ENCODE data around the gene ANTKMT.
A peak's percentile ranks its signal among the peaks of the same experiment; 100 is the strongest.
"Not testable (repeated sequence)": the region's sequence is repeated elsewhere in the genome, so short reads cannot be mapped to it uniquely, and the experiment has no call there.

Gene ANTKMT

GRCh38 chr16:743794-744500 is 23.0 kb downstream of the ANTKMT start:
- no peak for DNase-seq (ENCODE audit: low read depth)

DNA sequence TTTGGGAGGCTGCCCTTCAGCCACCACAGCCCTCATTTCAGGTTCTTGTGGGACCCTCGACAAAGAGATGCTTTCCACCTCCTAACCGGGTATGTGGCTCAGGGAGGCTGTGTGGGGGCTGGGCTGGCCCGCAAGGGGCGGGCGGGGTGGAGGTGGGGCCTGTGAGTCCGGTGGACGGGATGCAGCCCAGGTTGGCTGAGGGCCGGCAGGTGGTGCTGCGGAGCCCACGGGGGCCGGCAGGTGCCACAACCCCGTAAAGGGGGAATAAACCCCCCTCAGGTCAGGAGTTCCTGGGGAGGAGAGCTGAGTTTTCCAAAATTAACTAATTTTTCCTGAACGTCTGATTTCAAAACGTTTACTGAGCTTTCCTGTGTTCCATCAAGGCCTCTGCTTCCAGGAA is 24.8 kb downstream of the ANTKMT start:
- no peak for DNase-seq (ENCODE audit: low read depth)

DNA sequence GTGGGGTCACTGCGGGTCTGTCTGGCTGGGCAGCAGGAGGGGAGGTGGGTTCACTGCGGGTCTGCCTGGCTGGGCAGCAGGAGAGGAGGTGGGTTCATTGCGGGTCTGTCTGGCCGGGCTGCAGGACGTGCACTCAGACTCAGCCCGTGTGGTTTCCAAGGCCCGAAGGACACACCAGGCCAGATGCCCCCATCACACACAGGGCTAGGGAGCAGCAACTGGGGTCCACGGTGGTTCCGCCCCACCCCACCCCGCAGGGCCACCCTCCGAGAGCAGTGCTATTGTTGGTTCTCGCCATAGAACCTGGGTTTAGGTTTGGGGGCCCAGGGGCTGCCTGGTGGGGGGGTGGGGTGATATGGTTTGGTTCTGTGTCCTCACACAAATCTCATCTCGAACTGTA is 25.7 kb downstream of the ANTKMT start:
- no peak for DNase-seq (ENCODE audit: low read depth)

GRCh38 chr16:747978-748746 is 27.2 kb downstream of the ANTKMT start:
- DNase-seq (ENCODE audit: low read depth): no peak

DNA sequence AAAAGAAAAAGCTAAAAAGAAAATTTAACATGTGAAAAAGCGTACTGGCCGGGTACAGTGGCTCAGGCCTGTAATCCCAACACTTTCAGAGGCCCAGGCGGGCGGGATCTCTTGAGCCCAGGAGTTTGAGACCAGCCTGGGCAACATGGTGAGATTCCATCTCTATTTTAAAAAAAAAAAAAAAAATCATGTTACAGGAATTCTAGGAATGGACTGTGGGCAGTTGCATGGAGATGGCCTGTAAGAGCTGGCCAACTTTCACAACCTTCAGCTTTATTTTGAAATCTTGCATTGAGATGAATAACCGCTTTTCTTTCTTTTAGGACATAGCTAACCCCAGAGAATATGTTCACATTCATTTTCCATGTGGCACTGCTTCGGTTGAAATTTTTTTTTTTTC is 28.1 kb downstream of the ANTKMT start:
- peak; percentile 38 for DNase-seq (ENCODE audit: low read depth)

DNA sequence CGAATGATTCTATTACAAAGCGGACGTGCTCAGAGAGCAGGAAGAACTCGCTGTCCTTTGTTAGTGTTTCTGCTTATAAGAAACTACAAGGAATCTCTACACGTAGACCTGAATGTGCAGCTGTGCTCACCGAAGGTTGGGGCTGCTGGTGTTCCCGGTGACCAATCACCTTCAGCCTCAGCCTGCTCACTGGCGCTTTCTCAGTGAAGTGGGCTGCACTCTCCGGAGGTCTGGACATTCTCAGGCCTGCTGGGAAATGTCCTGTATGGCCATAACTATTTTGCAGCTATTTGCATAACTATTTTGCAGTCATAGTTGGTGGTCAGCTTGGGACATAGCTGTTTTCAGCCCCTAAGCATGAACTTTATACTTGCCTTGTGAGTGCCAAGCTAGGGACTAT is 29.5 kb downstream of the ANTKMT start:
- no peak for DNase-seq (ENCODE audit: low read depth)

- DNase-seq (ENCODE audit: low read depth): no peak
Observed at GRCh38 chr16:751152-752006, 30.4 kb downstream of the ANTKMT start.

DNA sequence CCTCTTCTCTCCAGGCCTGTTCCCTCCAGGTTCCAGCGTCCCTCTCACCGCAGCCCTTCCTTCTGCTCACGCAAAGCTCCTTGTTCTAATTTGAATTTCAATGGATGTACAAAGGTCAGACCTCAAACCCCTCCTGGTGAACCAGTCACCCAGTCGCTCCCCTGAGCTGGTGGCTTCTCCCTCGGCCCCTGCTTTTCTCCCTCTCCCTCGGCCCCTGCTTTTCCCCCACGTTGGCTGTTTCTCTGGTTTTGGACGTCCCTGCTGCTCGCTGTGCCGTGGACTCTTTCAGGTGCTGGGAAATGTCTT is 31.0 kb downstream of the ANTKMT start:
- DNase-seq (ENCODE audit: low read depth): no peak

GRCh38 chr16:754121-754607 is 33.2 kb downstream of the ANTKMT start:
- DNase-seq (ENCODE audit: low read depth): not testable (repeated sequence)

GRCh38 chr16:754656-755055 is 33.7 kb downstream of the ANTKMT start:
- DNase-seq (ENCODE audit: low read depth): no peak

DNA sequence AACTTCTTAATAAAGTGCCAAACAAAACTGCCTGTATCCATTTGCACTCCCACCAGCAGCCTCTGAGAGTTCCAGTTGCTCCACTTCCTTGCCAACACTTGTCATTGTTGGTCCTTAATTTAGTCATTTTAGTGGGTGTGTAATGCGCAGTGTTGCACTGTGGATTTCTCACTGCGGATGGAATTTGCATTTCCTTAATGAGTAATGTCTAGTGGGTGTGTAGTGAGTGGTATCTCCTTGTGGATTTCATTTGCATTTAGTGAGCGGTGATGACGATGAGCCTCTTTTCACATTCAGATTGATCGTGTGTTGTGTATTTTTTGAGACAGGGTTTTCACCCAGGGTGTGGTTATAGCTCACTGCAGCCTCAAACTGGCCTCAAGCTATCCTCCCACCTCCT is 35.5 kb downstream of the ANTKMT start:
- no peak for DNase-seq (ENCODE audit: low read depth)

DNA sequence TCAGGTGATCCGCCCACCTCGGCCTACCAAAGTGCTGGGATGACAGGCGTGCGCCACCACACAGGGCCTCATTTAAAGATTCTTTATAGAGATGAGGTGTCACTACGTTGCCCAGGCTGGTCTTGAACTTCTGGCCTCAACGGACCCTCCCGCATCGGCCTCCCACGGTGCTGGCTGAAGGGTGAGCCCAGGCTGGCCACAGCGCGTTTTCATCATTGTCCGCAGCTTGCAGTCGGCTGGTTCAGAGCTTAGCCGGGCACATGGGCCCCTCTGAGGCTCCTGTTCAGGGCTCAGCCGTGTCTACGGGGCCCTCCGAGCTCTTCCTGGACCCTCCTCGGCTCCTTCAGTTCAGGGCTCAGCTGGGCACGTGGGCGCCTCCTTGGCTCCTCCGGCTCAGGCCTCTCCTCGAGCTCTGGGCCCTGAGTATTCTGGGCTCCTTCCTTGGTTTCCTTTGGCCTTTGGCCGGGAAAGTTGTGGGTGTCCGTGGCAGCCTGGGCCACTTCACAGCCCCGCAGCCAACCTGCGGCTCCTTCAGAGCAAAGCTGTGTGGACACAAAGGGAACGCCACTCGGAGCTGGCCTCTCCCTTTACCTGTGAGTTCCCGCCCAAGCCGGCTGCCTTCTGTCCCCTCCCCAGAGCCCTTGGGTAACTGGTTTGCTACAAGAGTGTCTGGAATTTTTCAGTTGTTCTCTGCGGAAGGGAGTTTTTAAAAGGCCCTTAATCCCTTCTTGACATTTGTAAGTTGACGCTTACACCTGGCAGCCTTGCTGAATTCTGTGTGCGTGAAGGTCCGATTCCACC is 38.4 kb downstream of the ANTKMT start:
- DNase-seq (ENCODE audit: low read depth): no peak

DNA sequence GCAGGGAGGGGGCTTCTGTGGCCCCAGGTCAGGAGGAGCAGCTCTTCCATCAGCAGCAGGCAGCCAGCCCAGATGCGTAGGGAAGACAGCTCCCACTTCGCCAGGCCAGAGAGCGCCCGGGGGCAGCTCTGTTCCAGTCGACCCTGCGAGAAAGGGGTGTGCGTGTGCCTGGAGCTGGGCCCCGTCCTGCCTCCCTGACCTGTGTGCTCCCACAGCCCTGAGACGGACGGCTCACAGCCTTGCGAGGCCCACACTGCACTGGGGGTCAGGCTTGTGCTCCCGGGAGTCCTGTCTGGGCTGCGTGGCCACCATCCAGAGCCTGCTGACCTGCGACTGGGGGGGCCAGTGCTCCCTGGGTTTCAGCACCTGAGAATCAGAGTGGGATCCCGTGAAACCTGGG is 39.1 kb downstream of the ANTKMT start:
- no peak for DNase-seq (ENCODE audit: low read depth)

DNA sequence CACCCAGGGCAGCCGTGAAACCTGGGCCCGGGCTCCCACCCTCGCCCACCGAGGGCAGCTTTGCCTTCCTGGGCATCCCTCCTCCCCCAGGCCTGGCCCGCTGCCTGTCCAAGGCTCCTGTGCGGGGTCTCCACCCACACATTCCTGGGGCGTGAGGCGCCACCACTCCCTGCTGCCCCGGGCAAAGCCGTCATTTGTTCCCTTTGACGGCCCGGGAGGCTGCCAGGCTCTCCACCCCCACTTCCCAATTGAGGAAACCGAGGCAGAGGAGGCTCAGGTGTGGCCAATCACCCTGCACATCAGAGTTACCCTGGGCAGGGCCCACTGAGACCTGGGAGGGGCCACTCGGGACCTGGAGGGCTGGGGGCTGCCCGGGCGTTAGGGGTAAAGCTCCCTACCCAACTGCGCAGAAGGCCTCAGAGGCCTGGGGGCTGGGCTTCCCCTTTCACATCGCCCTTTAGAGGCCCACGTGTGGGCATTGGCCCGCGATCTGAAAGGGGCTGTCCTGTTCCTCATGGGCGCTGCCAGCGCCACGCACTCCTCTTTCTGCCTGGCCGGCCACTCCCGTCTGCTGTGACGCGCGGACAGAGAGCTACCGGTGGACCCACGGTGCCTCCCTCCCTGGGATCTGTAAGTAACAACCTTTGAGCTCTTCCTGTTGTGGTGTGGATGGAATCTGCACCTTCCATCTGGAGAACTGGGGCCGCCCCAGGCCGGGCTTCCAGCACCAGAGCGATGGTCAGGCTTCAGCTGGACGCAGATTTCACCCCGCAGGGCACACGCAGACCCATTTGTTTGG is 39.8 kb downstream of the ANTKMT start, which contains the start of gene MSLN:
Gene MSLN (plus strand): TSS at position 190 of the 799 bp plus-strand sequence. CDS start 1,947 bp downstream, outside the sequence.
- DNase-seq (ENCODE audit: low read depth): no peak

DNA sequence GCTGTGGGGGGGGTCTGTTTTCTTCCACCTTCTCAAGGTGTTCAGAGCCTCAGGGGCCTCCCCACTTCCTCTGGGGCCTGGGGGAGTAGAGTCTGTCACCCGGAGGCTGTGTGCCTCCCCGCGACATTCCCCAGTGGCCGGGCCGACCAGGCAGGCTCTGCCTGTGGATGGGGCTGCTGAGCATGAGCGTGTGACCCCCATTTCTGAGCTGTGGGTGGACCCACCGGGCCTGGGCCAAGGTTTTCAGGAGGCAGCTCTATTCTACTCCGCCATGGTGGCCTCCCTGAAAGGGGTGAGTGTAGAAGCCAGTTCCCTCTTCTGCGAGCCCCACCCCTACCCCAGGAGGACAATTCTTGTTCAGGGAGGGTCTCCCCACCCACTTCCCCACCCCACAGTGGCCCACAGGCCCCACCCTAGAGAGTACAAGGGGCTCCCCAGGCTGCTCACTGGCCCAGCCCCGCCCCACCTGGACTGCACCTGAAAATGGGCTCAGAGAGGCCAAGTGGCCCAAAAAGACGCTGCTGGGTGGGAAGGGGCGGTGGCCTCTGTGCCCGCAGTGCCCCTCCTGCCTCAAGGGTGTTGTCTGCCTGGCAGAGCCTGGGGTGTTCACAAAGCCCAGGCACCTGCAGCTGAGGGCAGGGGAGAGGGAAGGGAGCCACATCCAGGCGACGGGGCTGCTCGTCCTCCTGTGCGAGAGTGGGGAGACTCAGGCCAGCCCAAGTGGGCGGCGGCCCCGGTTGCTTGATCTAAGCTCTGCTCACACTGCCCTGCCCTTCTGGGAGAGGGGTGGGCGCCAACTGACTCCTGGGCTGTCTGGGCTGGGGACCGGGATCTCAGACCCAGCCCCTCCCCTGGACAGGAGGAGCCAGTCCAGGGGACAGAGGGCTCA is 40.9 kb downstream of the ANTKMT start:
- DNase-seq (ENCODE audit: low read depth): no peak

DNA sequence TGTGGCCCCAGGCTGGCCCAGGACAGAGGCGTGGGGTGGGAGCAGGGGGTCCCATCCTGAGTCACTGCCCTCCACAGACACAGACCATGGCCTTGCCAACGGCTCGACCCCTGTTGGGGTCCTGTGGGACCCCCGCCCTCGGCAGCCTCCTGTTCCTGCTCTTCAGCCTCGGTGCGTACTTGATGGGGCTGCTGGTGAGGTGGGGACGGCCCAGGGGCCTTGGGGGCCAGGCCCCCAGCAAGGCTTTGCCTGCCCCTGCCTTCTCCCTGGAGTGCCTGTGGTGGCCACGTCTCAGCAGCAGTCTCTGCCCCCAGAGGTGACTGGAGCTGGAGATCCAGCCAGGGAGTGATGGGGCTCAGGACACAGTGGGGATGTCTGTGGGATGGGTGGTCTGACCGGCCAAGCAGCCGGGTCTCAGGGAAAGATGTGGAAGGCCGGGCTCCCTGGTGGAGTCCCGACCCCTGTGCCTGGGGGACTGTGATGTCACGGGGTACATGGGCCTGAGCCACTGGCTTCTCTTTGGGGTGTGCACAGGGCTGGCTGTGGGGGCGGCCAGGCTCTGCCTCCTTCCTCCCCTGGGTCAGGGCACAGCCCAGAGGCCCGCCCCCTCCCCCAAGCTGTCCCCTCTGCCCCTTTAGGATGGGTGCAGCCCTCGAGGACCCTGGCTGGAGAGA is 41.8 kb downstream of the ANTKMT start:
- DNase-seq (ENCODE audit: low read depth): no peak

DNA sequence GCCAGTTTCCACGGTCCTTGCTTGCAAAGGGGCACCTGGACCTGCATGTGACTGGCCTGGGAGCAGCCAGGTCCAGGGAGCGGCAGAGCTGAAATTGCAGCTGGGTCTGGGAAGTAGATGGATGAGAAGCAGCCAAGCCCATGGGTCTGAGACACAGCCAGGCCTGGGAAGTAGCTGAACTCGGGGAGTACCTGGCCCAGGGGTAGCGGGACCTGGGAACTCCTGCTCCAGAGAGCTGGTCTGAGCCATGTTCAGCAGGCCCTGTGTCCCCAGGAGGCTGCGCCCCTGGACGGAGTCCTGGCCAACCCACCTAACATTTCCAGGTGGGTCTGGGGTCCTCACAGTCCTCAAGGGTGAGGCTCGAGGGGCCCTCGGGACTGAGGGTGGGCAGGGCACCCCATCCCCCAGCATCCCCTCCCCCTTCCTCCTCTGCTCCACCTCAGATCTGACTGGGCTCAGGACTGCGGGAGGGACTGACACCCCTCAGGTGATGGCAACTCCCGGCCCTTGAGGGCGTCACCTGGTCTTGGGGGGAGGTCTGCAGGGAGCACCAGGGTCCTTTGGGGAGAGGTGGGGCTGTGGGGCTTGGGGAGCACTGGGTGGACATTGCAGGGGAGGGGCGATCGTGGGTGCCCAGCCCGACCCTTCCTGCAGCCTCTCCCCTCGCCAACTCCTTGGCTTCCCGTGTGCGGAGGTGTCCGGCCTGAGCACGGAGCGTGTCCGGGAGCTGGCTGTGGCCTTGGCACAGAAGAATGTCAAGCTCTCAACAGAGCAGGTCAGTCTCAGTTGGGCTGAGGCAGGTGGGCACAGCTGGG is 42.6 kb downstream of the ANTKMT start:
- DNase-seq (ENCODE audit: low read depth): no peak

DNA sequence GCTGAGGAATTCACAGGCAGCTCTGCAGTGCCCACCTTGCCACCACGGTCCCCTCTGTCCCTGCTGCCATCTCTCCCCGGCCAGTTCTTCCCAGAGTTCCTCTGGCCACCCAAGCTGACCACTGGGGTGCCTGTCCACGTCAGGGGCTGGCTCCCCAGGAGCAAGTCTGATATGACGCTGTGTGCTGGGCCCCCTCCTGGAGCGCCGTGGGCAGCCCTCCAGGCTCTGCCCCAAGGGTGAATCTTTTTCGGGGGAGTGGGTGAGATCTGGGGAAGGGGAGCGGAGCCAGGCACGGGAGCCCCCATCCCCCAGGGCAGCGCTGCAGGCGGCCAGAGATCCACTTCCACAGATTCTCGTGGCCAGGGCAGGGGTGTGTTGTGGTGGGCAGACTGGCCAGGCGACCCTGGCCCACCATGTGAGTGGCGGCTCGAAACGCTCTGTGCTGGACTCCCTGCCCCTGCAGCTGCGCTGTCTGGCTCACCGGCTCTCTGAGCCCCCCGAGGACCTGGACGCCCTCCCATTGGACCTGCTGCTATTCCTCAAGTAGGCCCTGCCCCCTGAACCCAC is 43.3 kb downstream of the ANTKMT start:
- DNase-seq (ENCODE audit: low read depth): no peak

All from non-pigmented ciliary epithelial cell (primary cell).